WERI-Rb-1 (cell line): ENCODE results near the gene MFAP4.

ENCODE experiments used
- DNase-seq: peaks from one replicate; pipeline ENCODE4 v3.0.0-alpha.2; 2020
- H3K27ac ChIP-seq: fragments of 250-450 bp; sonication (Bioruptor Pico); 2 replicates; pipeline ENCODE4 v1.5.1; 2020; ENCODE audit warnings: mild to moderate bottlenecking, moderate library complexity
- H3K27me3 ChIP-seq: fragments of 250-450 bp; sonication (Bioruptor Pico); 2 replicates; pipeline ENCODE4 v1.5.1; 2021; ENCODE audit warnings: mild to moderate bottlenecking, low read depth, moderate library complexity; ENCODE audit not compliant: insufficient read depth, severe bottlenecking
- H3K36me3 ChIP-seq: fragments of 250-450 bp; sonication (Bioruptor Pico); 2 replicates; pipeline ENCODE4 v1.5.1; 2020; ENCODE audit warnings: mild to moderate bottlenecking, moderate library complexity
- H3K4me3 ChIP-seq: 2 replicates; pipeline ENCODE4 v1.5.1; 2011; ENCODE audit warnings: low read depth, mild to moderate bottlenecking, control low read depth, low read length
- H3K9me3 ChIP-seq: fragments of 250-450 bp; sonication (Bioruptor Pico); 2 replicates; pipeline ENCODE4 v1.5.1; 2021; ENCODE audit warnings: mild to moderate bottlenecking, moderate library complexity; ENCODE audit not compliant: severe bottlenecking
- TF ChIP-seq, protein P1 (sequence below): IDR thresholded peaks from 2 replicates; pipeline ENCODE4 v1.5.1; 2011; ENCODE audit warnings: low read depth, mild to moderate bottlenecking, control low read depth, inconsistent platforms, low read length

The MFAP4 gene

DNA sequence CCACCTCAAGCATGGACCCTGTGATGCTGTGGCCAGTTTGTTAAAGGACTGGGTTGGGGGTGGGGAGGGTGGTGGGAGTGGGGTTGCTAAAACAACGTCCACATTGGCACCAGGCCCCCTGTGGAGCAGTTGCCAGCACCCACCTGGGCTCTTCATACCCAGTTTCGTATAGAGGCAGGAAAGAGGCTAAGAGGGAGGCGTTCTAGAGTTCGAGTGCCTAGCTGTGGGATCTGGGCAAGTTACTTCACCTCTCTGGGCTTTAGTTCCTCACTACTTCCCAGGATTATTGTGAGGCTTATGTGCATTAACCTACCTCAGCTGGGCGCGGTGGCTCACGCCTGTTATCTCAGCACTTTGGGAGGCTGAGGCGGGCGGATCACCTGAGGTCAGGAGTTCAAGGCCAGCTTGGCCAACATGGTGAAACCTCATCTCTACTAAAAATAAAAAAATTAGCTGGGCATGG is 1.4 kb downstream of the MFAP4 start:
- no peak for DNase-seq
- Histone ChIP-seq H3K27me3 (no peaks in the 10 kb centered on the region), H3K4me3 (no peak overlapping the region), H3K9me3 (no peaks in the 10 kb centered on the region), H3K27ac (peak overlapping the region; percentile 99), H3K36me3 (peaks cover 58% of the 10 kb centered on the region)
- TF ChIP-seq, protein P1, sequence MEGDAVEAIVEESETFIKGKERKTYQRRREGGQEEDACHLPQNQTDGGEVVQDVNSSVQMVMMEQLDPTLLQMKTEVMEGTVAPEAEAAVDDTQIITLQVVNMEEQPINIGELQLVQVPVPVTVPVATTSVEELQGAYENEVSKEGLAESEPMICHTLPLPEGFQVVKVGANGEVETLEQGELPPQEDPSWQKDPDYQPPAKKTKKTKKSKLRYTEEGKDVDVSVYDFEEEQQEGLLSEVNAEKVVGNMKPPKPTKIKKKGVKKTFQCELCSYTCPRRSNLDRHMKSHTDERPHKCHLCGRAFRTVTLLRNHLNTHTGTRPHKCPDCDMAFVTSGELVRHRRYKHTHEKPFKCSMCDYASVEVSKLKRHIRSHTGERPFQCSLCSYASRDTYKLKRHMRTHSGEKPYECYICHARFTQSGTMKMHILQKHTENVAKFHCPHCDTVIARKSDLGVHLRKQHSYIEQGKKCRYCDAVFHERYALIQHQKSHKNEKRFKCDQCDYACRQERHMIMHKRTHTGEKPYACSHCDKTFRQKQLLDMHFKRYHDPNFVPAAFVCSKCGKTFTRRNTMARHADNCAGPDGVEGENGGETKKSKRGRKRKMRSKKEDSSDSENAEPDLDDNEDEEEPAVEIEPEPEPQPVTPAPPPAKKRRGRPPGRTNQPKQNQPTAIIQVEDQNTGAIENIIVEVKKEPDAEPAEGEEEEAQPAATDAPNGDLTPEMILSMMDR = no peak

DNA sequence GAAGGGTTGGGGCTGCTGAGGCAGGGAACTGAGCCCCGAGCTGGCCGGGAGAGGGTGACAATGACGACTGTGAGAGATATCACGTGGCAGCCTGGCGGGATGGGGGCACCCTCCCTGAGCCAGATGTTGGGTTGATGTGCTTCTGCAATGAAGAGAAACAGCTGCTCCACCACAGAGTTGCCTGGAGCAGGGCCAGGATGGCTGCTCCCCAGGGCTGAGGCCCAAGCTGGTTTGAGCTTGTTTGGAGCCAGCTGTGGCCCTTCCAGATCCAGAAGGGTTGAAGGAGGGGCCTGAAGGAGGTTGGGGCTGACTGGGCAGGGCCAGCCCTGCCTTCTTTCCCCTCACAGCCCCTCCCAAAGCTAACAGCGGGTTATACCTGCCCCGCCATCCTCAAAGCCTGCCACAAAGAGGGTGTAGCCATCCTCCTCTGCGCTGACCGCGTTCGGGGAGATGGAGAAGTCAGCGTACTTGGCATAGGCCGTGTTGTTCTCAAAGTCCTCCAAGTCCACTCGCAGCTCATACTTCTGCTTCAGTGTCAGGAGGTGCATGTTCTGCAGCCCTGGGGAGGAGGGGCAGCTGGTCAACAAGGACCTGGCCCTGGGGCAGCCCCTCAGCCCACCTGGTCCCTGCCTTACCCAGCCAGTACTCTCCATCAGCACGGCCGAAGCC is 2.1 kb downstream of the MFAP4 start:
- Histone ChIP-seq H3K36me3 (peaks cover 65% of the 10 kb centered on the region), H3K9me3 (no peaks in the 10 kb centered on the region), H3K27ac (peak overlapping the region; percentile 99), H3K27me3 (no peaks in the 10 kb centered on the region), H3K4me3 (no peak overlapping the region)
- DNase-seq = no peak
- TF ChIP-seq, protein P1 = no peak

DNA sequence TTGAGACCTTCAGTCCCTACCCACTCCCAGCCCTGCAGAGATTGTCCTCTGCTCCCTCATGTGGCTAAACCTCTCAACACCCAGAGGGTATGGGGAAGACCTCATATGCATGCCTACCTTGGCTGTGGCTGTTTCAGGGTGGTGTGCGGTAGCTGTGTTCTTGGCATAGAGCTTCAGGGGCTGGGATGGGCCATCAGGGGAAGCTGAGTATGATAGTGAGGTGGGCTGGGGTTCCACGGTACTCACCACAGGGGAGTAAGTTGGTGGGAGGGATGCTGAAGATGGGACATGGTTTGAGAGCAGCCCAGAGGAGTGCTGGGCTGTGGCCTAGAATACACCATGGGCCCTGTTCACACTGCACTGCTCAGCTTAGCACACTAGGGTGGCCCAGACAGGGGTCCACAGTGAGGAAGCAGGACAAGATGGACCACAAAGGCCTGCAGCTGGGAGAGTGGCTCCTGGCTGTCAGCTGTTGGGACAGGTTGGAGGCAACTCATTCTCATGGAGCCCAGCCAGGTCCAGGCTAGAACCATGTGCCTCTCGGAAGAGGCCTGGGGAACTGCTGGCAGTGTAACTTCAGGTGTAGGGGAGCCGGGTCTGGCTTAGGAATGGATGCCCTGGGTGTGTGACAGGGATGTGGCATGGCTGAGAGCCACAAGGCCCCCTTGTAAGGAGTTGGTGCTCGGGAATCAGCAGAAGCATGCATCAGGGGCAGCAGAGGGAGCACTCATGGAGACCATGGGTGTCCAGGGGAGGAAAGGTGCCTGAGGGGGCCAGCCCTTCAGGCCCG is 3.1 kb downstream of the MFAP4 start:
- TF ChIP-seq, protein P1 = no peak
- DNase-seq = no peak
- no peaks in the 10 kb centered on the region for H3K9me3 ChIP-seq
- H3K4me3 ChIP-seq = no peak overlapping the region
- peak overlapping the region; percentile 99 for H3K27ac ChIP-seq
- H3K36me3 ChIP-seq = peaks cover 74% of the 10 kb centered on the region
- H3K27me3 ChIP-seq = no peaks in the 10 kb centered on the region

DNA sequence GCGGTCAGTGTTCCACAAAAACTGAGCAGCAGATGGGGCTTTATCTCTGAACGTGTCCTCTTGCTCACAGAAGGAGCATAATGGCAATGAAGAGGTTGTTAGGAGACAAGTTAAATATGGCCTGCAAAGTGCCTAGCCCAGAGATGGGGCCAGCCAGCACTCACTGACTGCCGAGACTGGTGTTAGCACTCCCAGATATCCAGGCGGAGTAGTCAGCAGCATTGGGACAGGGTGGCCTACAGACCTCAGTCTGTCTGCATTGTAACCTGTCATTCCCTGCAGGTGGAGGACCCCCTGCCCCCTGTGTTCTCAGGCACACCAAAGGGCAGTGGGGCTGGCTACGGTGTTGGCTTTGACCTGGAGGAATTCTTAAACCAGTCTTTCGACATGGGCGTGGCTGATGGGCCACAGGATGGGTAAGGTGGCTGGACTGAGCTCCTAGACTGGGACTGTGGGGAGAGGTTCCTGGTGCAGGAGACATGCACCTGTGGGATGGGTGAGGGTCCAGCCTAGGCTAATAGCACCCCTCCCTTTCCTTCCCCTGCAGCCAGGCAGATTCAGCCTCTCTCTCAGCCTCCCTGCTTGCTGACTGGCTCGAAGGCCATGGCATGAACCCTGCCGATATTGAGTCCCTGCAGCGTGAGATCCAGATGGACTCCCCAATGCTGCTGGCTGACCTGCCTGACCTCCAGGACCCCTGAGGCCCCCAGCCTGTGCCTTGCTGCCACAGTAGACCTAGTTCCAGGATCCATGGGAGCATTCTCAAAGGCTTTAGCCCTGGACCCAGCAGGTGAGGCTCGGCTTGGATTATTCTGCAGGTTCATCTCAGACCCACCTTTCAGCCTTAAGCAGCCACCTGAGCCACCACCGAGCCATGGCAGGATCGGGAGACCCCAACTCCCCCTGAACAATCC is 4.2 kb downstream of the MFAP4 start:
- Histone ChIP-seq H3K4me3 (no peak overlapping the region), H3K9me3 (no peaks in the 10 kb centered on the region), H3K27me3 (no peaks in the 10 kb centered on the region), H3K27ac (peak overlapping the region; percentile 28; the same call in 1 of the 2 replicates), H3K36me3 (peaks cover 78% of the 10 kb centered on the region)
- DNase-seq = no peak
- TF ChIP-seq, protein P1 = no peak

DNA sequence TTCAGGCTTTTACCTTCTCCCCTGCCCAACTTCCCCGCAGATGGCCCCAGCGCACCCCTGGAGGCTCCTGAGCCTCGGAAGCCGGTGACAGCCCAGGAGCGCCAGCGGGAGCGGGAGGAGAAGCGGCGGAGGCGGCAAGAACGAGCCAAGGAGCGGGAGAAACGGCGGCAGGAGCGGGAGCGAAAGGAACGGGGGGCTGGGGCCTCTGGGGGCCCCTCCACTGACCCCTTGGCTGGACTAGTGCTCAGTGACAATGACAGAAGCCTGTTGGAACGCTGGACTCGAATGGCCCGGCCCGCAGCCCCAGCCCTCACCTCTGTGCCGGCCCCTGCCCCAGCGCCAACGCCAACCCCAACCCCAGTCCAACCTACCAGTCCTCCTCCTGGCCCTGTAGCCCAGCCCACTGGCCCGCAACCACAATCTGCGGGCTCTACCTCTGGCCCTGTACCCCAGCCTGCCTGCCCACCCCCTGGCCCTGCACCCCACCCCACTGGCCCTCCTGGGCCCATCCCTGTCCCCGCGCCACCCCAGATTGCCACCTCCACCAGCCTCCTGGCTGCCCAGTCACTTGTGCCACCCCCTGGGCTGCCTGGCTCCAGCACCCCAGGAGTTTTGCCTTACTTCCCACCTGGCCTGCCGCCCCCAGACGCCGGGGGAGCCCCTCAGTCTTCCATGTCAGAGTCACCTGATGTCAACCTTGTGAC is 5.1 kb downstream of the MFAP4 start:
- H3K9me3 ChIP-seq = no peaks in the 10 kb centered on the region
- no peak overlapping the region; the same call in 1 of the 2 replicates for H3K27ac ChIP-seq
- DNase-seq = no peak
- peaks cover 78% of the 10 kb centered on the region for H3K36me3 ChIP-seq
- H3K4me3 ChIP-seq = no peak overlapping the region
- H3K27me3 ChIP-seq = no peaks in the 10 kb centered on the region
- TF ChIP-seq, protein P1 = no peak
